Uterus (tissue), 4 donors: ENCODE data around the gene HIVEP3. TPM values are rescaled to one million over a fixed set of nuclear protein-coding genes. Genes with fewer than 3 reads are reported as not detected.

ENCODE experiments used
- DNase-seq, 2 donors: peaks; one replicate each; pipeline ENCODE4 v3.0.0-alpha.2; 2019 to 2020
- H3K27ac ChIP-seq, 2 donors: fragments of 200-600 bp; sonication (generic); 1 replicate in 1 of 2; 2 replicates in 1 of 2; pipeline ENCODE4 v1.5.1; 2016 to 2018
- H3K27me3 ChIP-seq, 2 donors: fragments of 200-600 bp; sonication (generic); one replicate each; pipeline ENCODE4 v1.5.1; 2018 to 2019; ENCODE audit warnings: control low read depth in 1 of 2
- H3K36me3 ChIP-seq, 2 donors: fragments of 200-600 bp; sonication (generic); one replicate each; pipeline ENCODE4 v1.5.1; 2019; ENCODE audit warnings: control low read depth in 1 of 2
- H3K4me1 ChIP-seq, 2 donors: fragments of 200-600 bp; sonication (generic); one replicate each; pipeline ENCODE4 v1.5.1; 2018 to 2019; ENCODE audit warnings: control low read depth in 1 of 2
- H3K4me3 ChIP-seq, 2 donors: fragments of 200-600 bp; sonication (generic); 1 replicate in 1 of 2; 2 replicates in 1 of 2; pipeline ENCODE4 v1.5.1; 2018 to 2019; ENCODE audit warnings: mild to moderate bottlenecking in 1 of 2
- H3K9me3 ChIP-seq, 2 donors: fragments of 200-600 bp; sonication (generic); one replicate each; pipeline ENCODE4 v1.5.1; 2019; ENCODE audit warnings: control low read depth in 1 of 2
- POLR2A ChIP-seq, 2 donors: fragments of 450-650 bp; IDR thresholded peaks; one replicate each; pipeline ENCODE4 v1.6.1; 2016; ENCODE audit warnings: antibody characterized with exemption in 2 of 2, mild to moderate bottlenecking in 1 of 2, moderate library complexity in 1 of 2
- intact Hi-C: fragments of 100-400 bp; cut with DNase I; formaldehyde crosslinking; loops from one replicate; pipeline ENCODE4 v1.15.1; 2023; ENCODE audit warnings: low total_unique reads
- total RNA-seq, 4 donors: library from RNA; depleted of rRNA in 3 of 4; stranded (reverse); fragments of >200 nt in 3 of 4; gene quantifications; one replicate each; pipeline versions ENCODE4 v1.1.0 to v1.2.4, GENCODE V29; 2014 to 2023
- TF ChIP-seq, protein P1 (sequence below), 4 experiments: fragments of 200-600 bp in 2 of 4; fragments of 450-650 bp in 2 of 4; sonication (generic) in 2 of 4; IDR thresholded peaks; one replicate each; pipeline ENCODE4 v1.5.1; 2016 to 2019; ENCODE audit warnings: antibody characterized with exemption in 4 of 4, mild to moderate bottlenecking in 2 of 4, moderate library complexity in 1 of 4
- donor health status: DM: yes; HTN: yes; CAD: no.

The HIVEP3 gene
- total RNA-seq, 4 donors from 2014 or later, result 0.51 to 7.6 (median 2.9) TPM

DNA sequence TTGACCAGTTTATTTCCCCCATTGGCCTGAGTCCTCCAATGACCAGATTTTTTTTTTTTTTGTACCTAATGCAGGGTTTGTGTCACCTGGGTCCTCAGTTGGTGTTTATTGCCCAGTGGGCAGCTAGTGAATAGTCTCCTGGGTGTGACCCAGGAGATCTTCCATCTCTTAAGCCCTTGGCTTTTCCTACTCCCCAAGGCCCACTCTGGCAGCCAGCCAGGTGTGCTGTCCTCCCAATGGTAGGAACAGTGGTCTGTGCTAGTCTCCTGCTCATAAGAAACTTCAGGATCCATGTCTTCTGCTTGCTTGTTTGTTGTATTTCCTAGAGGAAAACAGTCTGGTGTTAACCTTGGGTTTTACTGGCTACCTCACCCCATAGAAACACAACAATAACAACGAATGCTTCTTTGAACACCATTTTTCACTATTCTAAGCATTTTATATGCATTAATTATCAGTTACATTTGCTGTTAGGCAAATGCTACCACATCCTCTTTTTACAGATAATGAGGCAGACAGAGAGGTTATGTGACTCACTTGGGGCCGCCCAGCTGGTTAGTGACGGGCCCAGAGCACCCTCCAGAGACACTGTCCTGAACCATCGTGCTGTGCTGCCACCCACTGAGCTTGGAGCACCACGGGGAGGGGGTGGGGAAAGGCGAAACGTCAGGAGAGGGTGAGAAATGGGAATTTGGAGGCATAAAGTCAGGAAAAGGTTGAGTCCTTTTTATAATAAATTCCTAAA lies 107.5 kb downstream of the HIVEP3 start:
- H3K9me3 ChIP-seq, result no peaks in the 10 kb centered on the region
- H3K36me3 ChIP-seq, result no peaks in the 10 kb centered on the region
- H3K27me3 ChIP-seq, result no peaks in the 10 kb centered on the region
- intact Hi-C loops, result no loop called here
- H3K27ac ChIP-seq, result no peak overlapping the region
- H3K4me3 ChIP-seq, result no peak overlapping the region
- no peaks in the 10 kb centered on the region for H3K4me1 ChIP-seq
- DNase-seq, result no peak
- no peak for TF ChIP-seq POLR2A (IDR thresholded peaks at IDR 0.05)
- TF ChIP-seq, protein P1, sequence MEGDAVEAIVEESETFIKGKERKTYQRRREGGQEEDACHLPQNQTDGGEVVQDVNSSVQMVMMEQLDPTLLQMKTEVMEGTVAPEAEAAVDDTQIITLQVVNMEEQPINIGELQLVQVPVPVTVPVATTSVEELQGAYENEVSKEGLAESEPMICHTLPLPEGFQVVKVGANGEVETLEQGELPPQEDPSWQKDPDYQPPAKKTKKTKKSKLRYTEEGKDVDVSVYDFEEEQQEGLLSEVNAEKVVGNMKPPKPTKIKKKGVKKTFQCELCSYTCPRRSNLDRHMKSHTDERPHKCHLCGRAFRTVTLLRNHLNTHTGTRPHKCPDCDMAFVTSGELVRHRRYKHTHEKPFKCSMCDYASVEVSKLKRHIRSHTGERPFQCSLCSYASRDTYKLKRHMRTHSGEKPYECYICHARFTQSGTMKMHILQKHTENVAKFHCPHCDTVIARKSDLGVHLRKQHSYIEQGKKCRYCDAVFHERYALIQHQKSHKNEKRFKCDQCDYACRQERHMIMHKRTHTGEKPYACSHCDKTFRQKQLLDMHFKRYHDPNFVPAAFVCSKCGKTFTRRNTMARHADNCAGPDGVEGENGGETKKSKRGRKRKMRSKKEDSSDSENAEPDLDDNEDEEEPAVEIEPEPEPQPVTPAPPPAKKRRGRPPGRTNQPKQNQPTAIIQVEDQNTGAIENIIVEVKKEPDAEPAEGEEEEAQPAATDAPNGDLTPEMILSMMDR (IDR thresholded peaks at IDR 0.05), result no peak

DNA sequence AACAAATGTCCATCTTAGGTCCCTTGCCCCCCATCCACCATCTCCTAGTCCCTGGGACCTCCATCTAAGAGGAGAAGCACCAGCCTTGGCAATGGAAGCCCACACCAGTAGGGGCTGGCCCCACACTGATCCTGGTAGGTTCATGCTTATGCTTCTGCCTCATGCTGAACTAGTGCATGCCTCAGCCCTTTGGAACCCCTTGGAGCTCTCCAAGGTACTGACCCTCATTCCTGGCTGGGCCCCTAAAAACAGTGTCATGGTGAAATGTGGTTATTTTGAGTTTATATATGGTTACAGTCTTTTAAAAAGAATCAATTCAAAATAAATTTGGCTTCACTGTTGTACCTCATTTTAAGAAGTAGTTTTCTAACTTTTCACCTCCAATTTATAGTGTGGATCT lies 108.3 kb downstream of the HIVEP3 start:
- intact Hi-C loops, result no loop called here
- Histone ChIP-seq H3K27ac (no peak overlapping the region), H3K4me3 (no peak overlapping the region), H3K9me3 (no peaks in the 10 kb centered on the region), H3K4me1 (no peaks in the 10 kb centered on the region), H3K36me3 (no peaks in the 10 kb centered on the region), H3K27me3 (no peaks in the 10 kb centered on the region)
- no peak for DNase-seq
- no peak for TF ChIP-seq POLR2A (IDR thresholded peaks at IDR 0.05)
- TF ChIP-seq, protein P1 (IDR thresholded peaks at IDR 0.05), result no peak

DNA sequence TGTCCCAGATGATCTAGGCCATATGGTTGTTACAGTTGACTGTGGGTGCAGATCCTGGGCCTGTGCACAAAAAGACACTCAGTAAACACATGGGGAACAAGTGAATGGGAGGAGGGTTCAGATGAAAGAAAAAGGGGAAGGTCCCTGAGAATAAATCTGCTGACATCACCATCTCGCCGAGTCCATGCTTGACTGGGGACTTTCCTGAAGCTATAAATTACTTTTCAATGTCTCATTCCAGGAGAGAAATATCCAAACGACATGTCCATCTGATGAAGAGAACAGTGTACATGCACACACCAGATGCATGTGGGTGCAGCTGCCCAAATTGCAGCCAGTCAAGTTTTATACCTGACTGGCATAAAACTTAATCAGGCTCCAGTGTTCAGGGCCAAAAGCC lies 109.0 kb downstream of the HIVEP3 start:
- Histone ChIP-seq H3K27ac (no peak overlapping the region), H3K4me3 (no peak overlapping the region), H3K27me3 (no peaks in the 10 kb centered on the region), H3K4me1 (no peaks in the 10 kb centered on the region), H3K9me3 (no peaks in the 10 kb centered on the region), H3K36me3 (no peaks in the 10 kb centered on the region)
- DNase-seq, result no peak
- intact Hi-C loops, result no loop called here
- TF ChIP-seq POLR2A (IDR thresholded peaks at IDR 0.05), result no peak
- TF ChIP-seq, protein P1 (IDR thresholded peaks at IDR 0.05), result no peak

DNA sequence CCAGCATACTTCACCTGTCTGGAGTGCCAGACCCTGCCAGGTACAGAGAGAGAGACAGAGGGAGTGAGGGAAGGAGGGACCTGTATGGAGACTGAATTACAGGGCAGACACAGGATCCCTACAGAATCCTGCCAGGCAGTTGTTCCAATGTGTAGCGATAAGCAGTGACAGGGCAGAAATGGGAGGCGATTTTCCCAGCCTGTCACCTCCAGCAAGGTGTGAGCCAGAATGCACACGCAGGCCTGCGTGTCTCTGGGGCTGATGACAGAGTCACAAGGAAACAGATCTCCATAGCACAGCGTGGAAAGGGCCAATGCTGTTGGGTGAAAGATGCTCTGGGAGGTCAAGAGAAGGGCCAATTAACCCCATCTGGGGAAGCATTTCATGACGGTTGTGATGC lies 111.3 kb downstream of the HIVEP3 start:
- Histone ChIP-seq H3K4me1 (no peaks in the 10 kb centered on the region), H3K36me3 (no peaks in the 10 kb centered on the region), H3K9me3 (no peaks in the 10 kb centered on the region), H3K27me3 (no peaks in the 10 kb centered on the region), H3K27ac (no peak overlapping the region), H3K4me3 (no peak overlapping the region)
- intact Hi-C loops, result no loop called here
- TF ChIP-seq POLR2A (IDR thresholded peaks at IDR 0.05), result no peak
- TF ChIP-seq, protein P1 (IDR thresholded peaks at IDR 0.05), result no peak
- no peak for DNase-seq

DNA sequence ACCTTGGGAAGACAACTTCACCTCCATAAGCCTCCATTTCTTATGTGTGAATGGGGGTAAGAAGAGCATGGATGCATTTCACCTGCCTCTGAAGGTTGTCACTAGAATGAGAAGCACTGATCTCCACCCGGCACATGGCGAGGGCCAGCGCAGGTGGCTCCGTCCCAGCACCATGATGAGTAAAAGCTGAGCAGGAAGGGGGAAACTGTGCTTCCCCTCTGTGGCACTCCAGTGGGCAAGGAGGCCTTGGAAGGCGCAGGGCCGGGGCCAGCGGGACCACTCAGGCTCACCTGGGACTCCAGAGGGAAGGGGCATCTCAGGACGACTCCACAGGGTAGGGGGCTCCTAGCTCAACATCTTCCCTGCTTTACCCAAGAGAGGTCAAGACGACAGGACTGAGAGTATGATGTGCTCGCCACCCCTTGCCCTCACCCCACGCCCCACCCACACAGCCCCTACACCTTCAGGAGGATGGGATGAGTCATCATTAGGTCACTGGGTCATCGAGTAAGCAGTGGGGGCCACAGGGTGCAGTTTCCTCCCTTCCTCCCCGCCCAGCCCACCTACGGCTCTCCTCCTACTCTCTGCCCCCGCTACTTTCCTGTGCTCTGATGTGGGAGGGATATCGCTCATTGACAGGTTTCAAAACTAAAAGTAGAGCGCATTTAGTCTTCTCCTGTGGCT lies 112.1 kb downstream of the HIVEP3 start:
- no peak for TF ChIP-seq POLR2A (IDR thresholded peaks at IDR 0.05)
- TF ChIP-seq, protein P1 (IDR thresholded peaks at IDR 0.05), result no peak
- intact Hi-C loops, result no loop called here
- no peaks in the 10 kb centered on the region for H3K9me3 ChIP-seq
- no peaks in the 10 kb centered on the region for H3K36me3 ChIP-seq
- DNase-seq, result no peak
- H3K27ac ChIP-seq, result no peak overlapping the region
- no peaks in the 10 kb centered on the region for H3K27me3 ChIP-seq
- H3K4me3 ChIP-seq, result no peak overlapping the region
- no peaks in the 10 kb centered on the region for H3K4me1 ChIP-seq
